ENCODE results near the gene ITGA8.
"Not testable (repeated sequence)": the region's sequence is repeated elsewhere in the genome, so short reads cannot be mapped to it uniquely, and the experiment has no call there.

Gene ITGA8

DNA sequence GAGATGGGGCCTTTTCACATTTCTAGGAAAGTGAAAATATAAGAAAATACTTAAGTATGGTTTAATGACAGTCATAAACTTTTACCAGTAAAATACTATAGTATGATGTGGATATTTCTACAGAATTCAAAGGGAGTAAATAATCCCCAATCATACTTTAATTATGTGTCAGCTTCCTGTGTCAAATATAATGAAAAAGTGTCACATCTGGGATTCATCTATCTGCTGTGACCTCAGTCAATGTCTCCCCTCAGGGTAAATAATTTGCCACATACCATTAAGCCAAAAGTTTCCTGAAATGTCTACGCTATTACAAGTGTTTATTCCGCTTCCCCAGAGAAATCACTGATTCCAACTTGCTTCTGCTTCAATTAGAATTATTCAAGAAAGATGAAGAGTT, 110.5 kb downstream of the ITGA8 start:
- no peak for DNase-seq (ENCODE audit: low spot score)

DNA sequence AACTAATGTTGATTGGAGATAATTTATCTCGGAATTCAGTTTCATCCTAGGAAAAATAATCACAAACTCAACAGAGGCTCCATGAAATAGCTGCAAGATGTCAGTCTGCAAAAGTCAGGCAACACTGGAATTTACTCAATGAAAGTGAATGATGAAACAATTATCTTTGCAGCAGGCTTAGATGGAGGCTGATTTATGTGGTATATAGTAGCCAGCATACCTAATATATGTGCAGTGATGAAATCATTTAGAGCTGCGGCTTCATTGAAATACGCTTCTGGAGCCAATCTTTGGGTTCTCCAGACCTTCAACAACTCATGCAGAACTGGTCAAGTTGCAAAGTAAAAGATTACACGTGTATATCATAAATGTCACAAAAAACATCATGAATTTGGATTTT, 113.3 kb downstream of the ITGA8 start:
- DNase-seq (ENCODE audit: low spot score), result no peak

DNA sequence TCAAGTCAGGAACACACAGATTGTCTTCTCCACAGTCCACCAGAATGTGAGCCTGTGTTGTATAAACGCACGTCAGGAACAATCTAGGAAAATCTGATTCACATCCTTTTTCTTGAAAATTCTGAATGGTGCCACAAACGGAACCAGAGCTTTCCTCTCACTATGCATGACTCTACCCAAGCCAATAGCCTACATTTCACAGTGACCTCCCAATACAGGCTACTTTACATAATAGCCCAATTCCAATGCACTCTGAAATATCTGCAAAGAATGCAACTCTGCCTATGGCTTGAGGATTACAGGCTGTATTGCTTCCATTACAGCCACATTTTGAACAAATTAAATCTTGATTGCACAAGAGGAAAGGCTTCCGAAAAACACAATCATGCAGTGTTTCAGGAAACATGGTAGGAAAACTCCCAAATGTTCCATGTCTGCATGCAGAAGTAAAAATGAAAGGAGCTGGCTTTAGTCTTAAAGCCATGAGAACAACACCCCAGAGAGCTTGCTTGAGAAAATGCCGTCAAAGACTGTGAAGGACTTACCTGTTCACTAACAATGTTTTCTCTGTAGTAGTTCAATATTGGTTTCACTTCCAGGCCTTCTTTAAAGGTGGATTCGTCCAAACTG, 113.9 kb downstream of the ITGA8 start:
- no peak for DNase-seq (ENCODE audit: low spot score)

DNA sequence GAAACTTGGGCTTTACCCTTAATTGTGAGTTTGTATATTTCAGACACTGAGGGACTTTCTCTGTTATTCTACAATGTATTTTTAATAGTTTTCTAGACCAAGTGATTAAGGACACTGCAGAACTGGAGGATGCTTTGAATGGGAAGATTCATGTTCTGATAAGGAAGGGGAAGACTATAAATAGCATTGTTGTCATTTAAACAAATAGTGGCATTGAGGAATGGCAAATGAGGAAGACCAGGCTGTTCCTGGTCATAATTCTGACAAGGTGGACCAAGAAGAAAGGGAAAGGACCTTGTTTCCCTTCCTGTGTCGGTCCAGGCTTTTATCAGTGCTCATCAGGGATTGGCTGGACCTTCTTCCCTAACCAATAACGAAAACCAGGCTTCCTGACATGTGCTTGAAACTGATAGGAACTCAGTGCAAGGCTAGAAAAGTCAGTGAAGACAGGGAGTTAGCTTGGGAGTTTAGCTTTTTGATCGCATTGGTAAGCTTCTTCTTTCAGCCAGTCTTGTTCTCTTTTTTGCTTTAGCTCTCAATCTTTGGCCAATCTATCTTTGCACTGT, 116.2 kb downstream of the ITGA8 start:
- DNase-seq (ENCODE audit: low spot score), result no peak

DNA sequence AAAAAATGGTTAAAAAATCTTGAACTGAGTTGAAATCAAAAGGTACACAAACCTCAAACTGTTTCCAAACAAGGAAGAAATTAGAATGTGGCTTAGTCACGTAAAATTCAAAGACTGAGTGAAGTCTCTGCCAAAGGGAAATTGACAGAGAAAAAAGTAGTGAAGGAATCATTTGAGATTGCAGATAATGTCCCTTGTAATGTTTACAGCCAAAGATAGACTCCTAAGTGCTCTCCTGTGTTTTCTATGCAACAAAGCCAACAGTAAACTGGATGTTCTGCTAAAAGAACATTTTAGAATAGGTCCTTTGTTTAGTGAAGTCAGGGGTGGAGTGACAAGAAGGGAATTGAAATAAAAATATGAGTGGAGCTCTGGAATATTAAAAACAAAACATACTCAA, 117.9 kb downstream of the ITGA8 start:
- DNase-seq (ENCODE audit: low spot score), result no peak

DNA sequence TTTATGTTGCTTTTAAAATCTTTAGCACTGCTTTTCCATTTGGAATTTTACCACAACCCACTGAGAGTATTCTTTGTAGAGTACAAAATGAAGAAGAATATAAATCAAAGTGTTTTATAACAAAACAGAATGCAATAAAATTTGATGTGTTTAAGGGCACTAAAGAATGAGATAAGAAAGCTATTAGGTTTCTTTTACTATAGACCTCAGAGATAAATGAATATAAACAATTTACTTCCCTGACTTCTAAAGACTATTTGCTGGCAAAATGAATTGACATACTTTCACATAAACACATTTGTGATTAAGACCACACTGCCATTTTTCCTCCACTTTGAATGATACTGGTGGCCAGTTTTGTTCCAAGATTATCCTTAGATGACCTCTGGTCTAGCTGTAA, 124.5 kb downstream of the ITGA8 start:
- DNase-seq (ENCODE audit: low spot score), result no peak

DNA sequence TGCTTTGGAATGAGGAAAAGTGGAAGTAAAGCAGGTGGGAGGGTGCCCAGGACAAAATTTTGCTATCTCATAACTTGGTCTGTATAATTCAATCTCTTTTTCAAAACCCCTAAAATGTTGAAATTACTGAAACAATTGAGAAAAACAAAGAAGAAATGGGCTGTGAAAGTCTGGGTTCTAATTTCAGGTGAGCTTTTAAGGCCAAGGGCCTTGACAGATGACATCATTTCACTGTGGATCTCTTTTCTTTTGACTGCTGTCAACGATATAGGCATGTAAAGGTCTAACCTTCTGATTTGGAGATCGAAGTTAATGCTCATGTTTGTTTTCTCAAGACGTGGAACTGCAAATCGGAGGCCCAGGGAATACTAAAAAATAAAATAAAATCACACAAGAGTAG, 127.8 kb downstream of the ITGA8 start:
- DNase-seq (ENCODE audit: low spot score), result no peak

DNA sequence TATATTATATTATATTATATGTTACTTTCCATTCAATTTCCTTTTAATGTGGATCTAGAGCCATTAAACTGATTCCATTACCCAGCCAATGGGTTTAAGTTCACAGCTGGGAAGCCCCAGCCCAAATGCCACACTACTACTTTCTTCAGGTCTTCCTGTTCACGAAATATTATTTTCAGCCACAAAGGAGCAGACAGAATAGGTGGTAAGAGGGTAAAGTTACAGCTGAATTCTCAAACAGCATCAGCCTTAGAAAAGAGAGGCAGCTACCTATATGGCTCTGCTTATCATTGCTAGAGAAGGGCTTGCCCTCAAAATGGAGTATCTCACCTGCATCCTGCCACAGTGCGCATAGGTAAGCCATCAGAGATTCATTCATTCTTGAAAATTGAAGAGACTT, 128.3 kb downstream of the ITGA8 start:
- DNase-seq (ENCODE audit: low spot score), result no peak

DNA sequence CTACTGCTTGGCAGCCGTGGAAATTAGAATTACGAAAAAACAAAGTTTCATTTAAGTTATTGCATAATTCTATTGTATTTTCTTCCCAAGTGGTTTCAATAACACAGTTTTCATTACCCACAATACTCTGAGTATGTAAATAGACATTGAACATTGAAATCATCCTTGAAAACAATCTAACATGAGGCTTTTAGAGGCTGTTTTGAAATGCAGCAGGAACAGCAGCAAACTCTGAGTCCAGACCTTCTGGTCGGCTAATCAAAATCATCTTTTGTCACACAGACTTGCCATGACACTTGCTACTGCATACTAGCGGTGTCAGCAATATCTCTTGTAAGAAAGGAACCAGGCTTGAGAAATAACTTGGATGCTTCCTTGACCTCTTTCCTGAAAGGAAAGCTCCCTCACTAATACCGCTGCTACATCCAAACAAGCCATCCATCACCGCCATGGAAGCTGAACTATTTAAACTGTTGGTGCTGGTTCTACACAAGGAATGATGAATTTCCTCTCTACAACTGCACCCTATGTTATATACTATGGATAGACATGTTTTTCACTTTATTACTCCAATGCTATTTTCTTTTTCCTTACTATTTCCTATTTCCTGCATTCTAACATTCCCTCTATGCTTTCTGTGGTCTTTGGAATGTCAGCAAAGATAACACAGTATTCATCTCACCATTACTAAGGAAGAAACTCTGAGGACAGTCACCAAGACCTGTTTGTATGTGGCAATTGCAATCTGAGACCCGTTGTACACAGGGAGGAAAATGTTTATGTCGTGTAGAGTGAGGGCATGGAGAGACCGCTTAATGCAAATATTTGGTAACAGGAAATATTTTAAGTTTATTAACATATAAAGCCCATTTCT, 130.8 kb downstream of the ITGA8 start:
- no peak for DNase-seq (ENCODE audit: low spot score)

DNA sequence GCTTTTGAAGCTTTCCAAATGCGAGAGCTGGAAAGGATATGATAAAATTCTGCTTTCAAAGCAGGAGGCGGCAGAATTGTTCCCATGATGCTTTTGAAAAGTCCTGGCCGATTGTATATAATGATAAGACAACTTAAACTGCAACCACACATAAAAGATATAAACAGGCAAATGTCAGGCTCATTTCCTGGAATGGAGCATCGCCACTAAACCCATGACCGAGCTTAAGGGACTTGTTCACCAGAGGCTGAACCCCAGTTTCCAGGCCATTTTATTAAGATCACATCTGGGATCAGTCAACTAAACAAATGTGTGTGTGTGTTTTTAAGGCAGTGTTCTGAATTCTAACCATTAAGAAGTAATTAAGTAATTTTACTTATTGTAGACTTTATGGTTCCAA, 131.6 kb downstream of the ITGA8 start:
- no peak for DNase-seq (ENCODE audit: low spot score)

DNA sequence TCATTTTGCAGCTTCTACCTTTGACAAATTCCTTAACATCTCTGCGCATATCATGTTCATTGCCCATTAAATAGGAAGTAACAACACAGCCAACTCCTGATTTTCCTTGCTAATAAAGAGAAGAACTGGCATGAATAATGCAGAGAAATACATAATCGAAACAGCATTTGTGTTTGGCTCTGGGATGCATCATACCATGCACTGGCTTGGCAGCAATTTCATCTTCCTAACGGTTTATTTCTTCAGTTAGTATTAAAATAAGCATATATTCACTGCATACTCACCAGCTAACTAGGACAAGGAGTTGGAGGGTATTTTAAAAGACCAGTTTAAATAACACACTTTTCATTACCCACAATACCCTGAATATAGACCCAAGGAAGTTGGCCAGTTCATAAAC, 132.5 kb downstream of the ITGA8 start:
- DNase-seq (ENCODE audit: low spot score), result no peak

DNA sequence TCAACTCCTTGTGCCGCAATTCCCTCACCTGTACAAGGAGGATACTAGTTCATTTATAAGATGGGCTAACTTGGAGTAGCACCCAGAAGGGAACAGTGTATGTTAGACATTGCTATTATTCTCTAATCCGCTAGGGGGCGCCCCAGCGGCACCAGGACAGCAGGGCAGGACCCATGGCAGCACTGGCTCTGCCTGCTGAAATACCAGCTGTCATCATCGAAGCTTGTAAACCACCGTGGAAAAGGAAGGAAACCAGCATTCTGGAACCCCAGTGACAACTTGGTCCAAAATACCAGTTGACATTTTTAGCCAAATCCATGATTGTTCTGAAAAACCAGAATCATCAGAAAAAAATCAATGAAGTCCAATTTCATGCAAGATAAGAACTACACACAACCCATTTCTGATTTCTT, 134.4 kb downstream of the ITGA8 start:
- DNase-seq (ENCODE audit: low spot score), result peak; percentile 71

DNA sequence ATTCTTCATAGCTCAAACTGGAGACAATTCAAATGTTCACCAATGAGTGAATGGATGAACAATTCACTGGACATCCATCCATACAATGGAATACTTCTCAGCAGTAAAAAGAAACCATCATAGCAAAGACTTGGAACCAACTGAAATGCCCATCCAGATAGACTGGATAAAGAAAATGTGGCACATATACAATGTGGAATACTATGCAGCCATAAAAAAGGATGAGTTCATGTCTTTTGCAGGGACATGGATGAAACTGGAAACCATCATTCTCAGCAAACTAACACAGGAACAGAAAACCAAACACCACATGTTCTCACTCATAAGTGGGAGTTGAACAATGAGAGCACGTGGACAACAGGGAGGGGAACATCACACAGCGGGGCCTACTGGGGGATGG, 136.8 kb downstream of the ITGA8 start:
- DNase-seq (ENCODE audit: low spot score), result not testable (repeated sequence)

DNA sequence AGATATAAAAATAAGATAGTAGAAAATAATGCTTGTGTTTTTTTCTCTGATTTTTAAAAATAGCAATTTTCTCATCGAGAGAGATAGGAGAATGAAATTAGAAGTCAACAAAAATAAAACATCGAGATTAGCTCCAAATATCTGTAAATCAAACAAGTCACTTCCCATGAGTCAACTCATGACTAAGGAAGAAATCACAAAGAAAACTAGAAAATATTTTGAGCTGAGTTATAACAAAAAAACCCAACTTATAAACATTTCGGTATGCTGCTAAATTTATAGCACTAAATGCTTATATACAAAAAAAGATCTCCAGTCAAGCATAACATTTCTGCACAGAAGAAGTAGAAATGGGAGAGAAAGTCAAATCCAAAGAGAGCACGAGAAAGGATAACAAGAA, 140.1 kb downstream of the ITGA8 start:
- no peak for DNase-seq (ENCODE audit: low spot score)

DNA sequence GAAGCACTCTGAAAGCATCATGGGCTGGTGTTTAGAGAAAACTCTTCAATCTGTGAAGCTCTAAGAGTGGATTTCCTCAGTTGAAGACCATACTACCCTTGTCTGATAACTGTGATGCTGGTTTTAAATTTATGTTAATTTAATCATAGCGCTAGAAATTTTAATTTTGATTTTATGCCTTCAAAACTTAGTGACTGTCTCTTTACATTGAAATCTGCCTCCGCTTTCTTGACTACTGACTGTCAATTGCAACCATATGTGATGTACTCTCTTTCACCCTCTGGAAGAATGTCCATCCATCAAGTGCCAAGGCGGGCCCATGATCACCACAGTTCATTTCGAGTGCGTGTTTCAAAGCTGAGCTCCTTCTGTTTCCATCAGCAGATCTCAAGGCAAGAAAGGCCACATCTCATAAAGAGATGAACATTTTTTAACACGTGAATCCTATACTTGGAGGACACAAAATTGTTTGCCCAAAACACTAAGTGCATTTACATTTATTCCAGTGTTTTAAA, 147.1 kb downstream of the ITGA8 start:
- no peak for DNase-seq (ENCODE audit: low spot score)

DNA sequence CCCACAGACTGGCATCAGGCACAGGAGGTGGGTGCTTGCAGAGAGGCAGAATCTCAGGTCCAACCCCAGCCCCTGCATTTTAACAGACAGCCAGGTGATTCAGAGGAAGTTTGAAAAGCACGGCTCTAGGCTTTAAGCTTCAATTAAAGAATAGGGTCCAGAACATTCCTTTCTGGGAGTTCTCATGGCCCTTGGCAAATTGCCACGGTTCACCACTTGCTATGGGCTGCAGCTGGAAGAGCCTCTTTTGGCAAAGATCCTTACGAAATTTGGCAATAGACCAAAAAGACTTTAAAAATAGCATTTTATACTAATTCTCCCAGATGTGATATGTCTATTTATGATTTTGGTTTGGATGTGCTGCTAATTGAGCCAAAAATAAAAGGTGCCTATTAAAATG, 148.1 kb downstream of the ITGA8 start:
- DNase-seq (ENCODE audit: low spot score), result peak; percentile 17

DNA sequence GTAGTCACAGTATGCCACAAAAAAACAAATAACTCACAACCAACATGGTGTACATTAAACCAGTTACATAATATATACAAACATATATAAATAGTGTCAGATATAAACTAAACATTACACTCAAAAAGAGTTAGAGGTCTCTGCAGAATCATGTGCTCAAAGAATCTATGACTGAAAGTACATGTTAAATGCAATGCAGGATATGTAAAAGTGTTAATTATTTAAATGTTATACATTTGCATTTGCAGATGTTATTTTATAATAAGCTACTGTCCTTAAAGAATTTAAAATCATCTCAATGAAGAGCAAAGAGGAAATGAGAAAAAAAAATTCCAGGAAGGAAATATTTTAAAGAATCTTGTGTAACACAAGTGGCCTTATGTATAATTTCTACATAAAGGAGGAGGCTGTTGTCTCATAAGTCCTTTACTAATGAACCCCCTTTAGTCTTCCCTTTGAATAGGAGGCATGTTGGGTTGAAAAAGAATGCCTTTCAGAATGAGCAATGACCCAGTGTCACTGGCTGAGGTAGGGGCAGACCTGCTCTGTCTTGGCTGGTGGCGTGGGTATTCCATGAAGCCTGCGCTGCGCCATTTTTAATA, 148.9 kb downstream of the ITGA8 start:
- DNase-seq (ENCODE audit: low spot score), result no peak

DNA sequence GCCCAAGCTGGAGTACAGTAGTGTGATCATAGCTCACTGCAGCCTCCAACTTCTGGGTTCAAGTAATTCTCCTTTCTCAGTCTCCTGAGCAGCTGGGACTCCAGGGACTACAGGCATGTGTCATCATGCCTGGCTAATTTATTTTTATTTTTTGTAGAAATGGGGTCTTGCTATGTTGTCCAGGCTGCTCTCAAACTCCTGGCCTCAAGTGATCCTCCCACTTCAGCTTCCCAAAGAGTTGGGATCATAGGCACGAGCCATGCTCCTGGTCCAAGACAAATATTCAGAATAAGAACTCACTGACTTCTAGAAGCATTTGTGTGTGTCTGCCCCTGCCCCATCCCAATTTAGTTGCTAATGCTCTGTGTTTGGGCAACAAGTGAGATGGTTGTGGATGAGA, 151.8 kb downstream of the ITGA8 start:
- no peak for DNase-seq (ENCODE audit: low spot score)

DNA sequence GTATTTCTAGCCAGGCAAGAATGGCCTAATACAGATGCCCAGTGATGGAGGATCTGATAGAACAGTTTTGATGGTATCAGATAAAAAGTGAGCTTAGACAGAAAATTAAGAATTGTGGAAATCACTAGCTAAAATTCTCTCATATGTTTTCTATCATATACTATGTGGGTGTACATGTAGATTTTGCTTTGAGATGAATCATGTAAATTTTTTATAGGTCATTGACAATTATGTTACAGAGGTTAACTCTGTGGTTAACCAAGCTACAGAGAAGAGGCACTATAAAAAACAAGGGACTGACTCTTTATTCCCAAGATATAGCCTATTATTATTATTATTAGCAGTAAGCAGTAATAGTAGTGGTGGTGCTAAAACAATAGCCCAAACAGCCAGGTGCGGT, 156.5 kb downstream of the ITGA8 start:
- DNase-seq (ENCODE audit: low spot score), result no peak

DNA sequence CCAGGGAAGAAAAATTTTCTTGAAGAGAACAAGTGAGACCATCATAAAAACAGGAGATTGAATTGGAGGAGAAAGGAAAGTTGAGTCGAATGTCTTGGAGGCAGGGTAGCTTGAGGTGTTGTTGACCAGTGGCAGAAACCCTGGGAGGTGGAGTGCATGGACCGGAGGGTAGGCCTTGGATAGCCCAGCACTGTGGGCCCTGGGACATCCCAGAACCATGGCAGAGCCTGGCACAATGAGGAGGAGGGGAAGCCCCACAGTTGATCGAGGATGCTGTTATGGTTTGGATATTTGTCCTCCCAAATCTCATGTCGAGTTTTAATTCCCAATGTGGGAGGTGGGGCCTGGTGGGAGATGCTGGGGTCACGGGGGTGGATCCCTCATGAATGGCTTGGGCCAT, 157.1 kb downstream of the ITGA8 start:
- no peak for DNase-seq (ENCODE audit: low spot score)

DNA sequence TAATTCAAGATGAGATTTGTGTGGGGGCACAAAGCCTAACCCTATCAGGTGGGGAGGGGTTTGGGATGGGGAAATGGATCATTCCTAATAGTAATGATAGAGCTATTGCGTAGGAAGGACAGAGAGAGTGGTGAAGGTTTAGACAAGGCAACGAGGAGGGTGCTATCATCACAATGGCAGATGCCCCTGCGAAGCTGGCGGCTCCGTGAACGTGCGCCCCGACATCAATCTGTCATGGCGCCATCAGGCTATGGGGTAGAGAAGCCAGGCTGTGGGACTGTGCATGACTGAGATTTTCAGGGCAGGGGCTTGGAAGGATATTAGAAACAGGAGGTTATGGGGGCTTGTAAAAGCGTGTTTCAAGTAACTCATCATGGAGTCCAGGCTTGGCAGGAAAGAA, 157.6 kb downstream of the ITGA8 start:
- DNase-seq (ENCODE audit: low spot score), result no peak

DNA sequence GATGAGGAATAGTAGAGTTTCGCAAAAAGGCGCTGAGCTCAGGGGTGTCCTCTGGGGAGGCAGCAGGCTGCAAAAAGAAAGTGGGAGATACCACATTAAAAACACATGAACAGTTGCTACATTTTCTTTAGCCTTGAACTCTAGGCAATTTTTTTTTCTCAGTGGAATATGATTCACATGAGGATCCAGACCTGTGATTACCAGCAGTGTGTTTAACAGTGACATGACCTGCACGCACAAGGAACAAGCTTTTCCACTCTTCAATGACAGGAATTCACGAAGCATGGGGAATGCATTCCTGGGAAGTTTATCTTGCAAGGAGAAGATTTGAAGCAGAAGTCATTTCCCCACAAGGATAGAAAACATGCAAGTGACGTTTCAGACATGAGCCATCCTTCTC, 161.6 kb downstream of the ITGA8 start:
- DNase-seq (ENCODE audit: low spot score), result no peak

DNA sequence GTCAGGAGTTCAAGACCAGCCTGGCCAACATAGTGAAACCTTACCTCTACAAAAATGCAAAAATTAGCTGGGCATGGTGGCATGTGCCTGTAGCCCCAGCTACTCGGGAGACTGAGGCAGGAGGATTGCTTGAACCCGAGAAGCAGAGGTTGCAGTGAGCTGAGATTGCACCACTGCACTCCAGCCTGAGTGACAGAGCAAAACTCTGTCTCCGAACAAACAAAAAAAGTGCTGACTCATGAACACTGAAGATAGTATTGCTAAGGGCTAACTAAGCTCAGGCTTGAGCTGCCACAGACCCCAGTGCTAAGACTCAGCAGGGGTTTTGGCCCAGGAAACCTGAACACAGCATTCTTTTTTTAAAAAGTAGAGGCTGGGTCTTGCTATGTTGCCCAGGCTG, 162.6 kb downstream of the ITGA8 start:
- peak; percentile 12 for DNase-seq (ENCODE audit: low spot score)

Measured in hematopoietic multipotent progenitor cell treated with erythropoietin and hydrocortisone succinate and interleukin-3 and kit ligand, for 15 days (in vitro differentiated cells).